ENCODE measurements around the gene SCML2.
"Not testable (repeated sequence)": the region's sequence is repeated elsewhere in the genome, so short reads cannot be mapped to it uniquely, and the experiment has no call there.

The SCML2 gene

DNA sequence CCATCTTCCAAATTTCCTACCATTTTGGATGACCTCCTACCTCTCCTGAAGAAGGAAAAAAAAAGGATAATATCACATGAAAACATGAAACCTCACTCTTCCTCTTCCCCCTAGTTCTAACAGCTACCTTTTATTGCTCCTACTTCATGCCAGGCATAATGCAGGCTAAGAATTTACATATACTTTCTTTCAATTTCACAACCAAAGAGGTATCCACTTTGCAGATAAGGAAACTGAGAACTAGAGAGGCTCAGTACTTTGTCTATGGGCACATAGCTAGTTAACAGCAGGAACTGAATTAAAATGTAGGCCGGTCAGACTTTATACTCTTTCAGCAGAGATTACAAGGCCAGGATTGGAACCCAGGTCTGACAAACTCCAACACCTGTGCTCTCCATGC, 99.4 kb downstream of the SCML2 start:
- DNase-seq: no peak

DNA sequence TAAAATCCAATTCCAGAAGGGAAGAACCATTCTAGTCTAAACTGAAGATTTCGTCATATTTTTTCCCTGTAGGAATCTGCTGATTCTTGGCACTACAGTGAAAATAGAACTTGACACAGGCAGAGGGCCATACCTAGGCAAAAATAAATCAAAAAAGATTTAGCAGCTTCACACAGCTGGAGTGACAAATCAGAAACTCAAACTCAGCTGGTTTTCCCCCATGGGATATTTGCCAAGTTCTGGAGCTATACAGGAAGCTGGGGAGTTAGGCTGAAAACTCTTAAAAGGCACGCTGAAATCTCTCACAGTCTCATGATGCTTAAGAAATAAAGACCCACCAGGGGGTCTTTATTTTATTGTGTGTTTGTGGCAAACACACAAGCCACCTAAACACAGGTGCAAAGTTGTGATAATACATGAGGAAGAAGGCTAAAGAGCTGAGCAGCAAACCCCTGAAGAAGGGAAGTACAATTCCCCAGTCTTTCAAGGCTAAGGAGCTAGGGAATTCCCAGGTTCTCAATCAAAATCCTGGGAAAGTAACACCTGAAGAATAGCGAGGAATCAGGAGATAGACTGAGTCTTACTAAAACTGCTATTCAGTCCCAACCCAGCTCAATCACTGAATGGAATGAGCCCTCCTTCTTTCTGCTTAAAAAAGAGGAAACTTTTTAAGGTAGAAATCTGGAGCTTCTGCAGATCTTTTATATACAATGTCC, 101.7 kb downstream of the SCML2 start:
- no peak for DNase-seq

DNA sequence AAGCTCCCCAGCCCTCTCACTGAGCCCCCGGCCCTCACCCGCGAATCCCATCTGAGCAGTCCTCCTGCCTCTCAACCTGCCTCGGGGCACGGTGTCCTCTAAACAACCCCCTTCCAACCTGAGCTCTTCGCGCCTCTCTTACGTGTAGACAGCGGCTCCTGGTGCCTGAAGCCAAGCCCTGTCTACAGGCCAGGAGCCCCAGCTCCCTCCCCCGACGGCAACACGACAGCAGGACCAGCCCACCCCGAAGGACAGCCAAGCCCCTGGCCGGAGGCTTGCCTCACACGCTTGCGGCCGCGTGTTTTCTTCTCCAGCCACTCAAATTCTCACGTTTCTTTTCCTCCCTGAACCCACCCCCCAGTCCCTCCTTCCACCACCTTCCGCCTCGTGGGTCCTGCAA, 124.8 kb downstream of the SCML2 start:
- DNase-seq: not testable (repeated sequence)

DNA sequence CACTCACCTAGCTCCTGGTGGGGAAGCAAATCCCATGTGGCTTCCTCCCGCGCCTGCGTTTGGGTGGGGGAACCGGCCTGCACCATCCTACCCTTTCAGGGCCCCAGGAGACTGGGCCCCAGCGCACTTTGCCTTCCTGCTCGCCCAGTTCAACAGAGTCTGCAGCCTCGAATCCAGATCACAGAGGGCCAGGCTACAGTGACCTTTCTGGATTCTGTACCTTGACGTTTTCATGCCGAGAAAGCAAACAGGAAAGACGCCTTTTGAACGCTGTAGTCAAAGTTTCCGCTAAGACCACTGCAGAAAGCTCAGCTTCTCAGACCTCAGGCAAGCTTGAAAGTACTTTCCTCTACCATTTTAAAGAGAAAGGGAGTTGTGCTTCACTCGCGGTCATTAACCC, 126.4 kb downstream of the SCML2 start:
- no peak for DNase-seq

DNA sequence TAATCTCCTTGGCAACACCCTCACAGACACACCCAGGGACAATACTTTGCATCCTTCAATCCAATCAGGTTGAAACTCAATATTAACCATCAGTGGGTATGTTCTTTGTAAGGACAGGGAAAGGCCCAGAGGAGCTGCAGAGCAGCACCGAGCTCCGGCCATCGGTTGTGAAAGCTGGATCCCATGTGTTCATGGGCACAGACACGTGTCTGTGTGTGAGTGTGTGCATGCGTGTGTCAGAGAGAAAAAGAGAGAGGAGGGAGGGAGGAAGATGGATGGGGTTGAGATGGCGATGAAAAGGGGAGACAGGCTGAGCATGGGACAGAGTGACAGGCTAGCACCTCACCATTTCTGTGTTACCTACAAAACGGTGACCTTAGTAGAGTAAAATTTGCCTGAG, 127.0 kb downstream of the SCML2 start:
- no peak for DNase-seq

DNA sequence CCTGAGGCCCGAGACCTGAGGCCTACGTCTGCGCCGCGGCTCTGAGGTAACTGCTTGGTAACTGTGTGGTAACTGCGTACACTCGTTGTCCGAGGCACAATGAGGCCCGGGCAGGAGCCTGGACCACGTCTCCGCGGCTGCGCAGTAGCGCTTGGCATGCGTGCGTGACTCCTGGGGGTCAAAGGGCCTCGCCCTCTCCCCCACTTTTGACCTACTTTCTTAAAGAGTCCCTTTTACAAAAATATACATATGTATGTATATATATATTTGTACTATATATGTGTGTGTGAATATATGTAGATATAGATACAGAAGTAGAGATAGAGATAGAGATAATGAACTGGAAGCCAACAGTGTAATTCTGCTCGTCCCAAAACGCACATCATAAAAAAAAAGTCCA, 133.7 kb downstream of the SCML2 start, which contains the start of gene BEND2:
TSS of gene BEND2 (minus strand) at position 101 of the 400 bp plus-strand sequence. CDS start 136 bp downstream, outside the sequence.
- no peak for DNase-seq

DNA sequence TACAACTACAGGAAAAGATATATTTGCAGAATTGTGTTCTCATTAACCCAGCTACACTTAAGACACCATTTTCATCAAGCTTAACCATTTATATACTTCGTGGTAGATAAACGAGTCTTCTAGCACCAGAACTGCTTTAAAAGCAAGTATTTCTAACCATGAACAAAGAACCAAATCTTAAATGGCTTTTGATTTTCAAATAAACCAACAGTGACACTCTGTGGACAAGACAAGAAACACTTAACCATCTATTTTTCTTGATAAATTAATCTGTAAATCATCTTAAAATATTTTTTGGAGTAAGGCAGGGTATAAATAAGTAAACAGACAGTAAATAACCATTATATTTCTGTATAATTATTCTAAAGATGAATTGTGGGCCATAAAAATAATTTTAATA, 144.0 kb downstream of the SCML2 start:
- DNase-seq: no peak

DNA sequence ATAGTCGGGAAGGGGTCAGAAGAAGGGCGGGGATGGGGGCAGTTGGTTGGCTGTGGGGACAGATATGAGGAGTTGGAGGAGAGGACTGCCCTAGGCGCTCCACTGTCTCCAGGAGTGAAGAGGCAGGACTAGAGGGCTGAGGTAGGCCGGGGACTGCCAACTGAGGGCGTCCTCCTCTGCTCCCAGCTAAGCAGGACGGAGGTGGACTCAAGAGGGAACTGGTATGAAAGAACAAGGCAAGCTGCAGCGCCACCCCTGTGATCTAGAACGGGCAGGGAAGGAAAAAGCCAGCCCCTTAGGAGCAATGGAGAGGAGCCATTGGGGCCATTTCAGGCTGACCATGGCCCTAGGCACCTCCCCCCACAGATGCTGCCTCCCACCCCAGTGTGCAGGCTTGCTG, 147.8 kb downstream of the SCML2 start:
- DNase-seq: no peak

DNA sequence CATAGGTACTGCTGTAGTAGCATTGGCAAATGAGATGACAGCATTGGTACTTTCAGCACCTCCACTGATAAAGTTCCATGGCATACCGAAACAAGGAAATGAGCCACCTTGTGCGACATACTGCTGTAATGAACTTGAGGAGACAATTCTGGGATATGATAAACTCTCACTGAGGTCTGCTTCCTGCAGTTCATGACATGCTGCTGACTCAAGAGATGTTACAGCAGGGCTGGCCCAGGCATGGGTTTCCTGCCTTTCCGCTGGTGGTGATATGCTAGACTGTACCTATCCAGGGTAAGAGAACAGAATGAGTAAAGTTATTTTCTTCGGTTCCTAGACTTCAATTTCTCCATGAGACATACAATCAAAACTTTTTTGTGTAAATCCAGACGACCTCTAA, 150.9 kb downstream of the SCML2 start:
- DNase-seq: no peak

DNA sequence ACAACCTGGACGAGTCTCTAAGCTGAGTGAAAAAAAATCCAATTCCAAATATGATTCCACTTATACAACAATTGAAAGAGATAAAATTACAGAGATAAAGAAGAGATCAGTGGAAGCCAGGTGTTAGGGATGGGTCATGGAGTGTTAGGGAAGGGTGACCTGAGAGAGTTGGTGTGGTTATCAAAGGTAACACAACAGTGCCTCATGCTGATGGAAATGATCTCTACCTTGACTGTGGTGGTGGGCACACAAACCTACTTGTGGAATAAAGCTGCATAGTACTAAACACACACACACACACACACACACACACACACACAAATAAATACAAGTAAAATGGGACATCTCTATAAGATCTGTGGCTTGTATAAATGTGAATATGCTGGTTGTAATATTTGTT, 159.8 kb downstream of the SCML2 start:
- no peak for DNase-seq
